ENCODE results near the gene CRLF2.

The CRLF2 gene

GRCh38 chrX:1212532-1212931 lies at the start of gene CRLF2:
TSS of gene CRLF2 (minus strand) at chrX:1212649. CDS start at chrX:1212634, 15 bp downstream.
- TF ChIP-seq TEAD4 (IDR thresholded peaks at IDR 0.05) (no peak), TAF1 (IDR thresholded peaks at IDR 0.05; ENCODE audit: low read depth) (no peak), RAD21 (IDR thresholded peaks at IDR 0.05; ENCODE audit: low read depth) (no peak), CEBPB (IDR thresholded peaks at IDR 0.05) (no peak), EP300 (IDR thresholded peaks at IDR 0.05; ENCODE audit: borderline replicate concordance) (no peak), MAX (IDR thresholded peaks at IDR 0.05) (no peak), REST (IDR thresholded peaks at IDR 0.05; ENCODE audit: low read depth) (no peak), CREB1 (IDR thresholded peaks at IDR 0.05; ENCODE audit: low read depth) (no peak), NFIC (IDR thresholded peaks at IDR 0.05) (no peak), ZBTB7A (IDR thresholded peaks at IDR 0.05; ENCODE audit: low read depth) (no peak), USF1 (IDR thresholded peaks at IDR 0.05) (no peak), FOXM1 (IDR thresholded peaks at IDR 0.05; ENCODE audit: borderline replicate concordance, low read depth) (no peak), TCF12 (IDR thresholded peaks at IDR 0.05; ENCODE audit: low read depth) (no peak)

GRCh38 chrX:1261285-1261684 lies 48.8 kb upstream of the CRLF2 start:
- no peak for TF ChIP-seq EP300 (IDR thresholded peaks at IDR 0.05; ENCODE audit: borderline replicate concordance)
- no peak for TF ChIP-seq REST (IDR thresholded peaks at IDR 0.05; ENCODE audit: low read depth)
- no peak for TF ChIP-seq EGR1 (IDR thresholded peaks at IDR 0.05)
- no peak for TF ChIP-seq CEBPB (IDR thresholded peaks at IDR 0.05)
- no peak for TF ChIP-seq USF1 (IDR thresholded peaks at IDR 0.05)
- TF ChIP-seq TEAD4 (IDR thresholded peaks at IDR 0.05) = no peak
- TF ChIP-seq RAD21 (IDR thresholded peaks at IDR 0.05; ENCODE audit: low read depth) = no peak
- no peak for TF ChIP-seq FOXM1 (IDR thresholded peaks at IDR 0.05; ENCODE audit: borderline replicate concordance, low read depth)
- no peak for TF ChIP-seq TCF12 (IDR thresholded peaks at IDR 0.05; ENCODE audit: low read depth)
- no peak for TF ChIP-seq NFIC (IDR thresholded peaks at IDR 0.05)
- no peak for TF ChIP-seq YY1 (IDR thresholded peaks at IDR 0.05; ENCODE audit: low read depth)
- no peak for TF ChIP-seq TAF1 (IDR thresholded peaks at IDR 0.05; ENCODE audit: low read depth)
- TF ChIP-seq CREB1 (IDR thresholded peaks at IDR 0.05; ENCODE audit: low read depth) = no peak
- TF ChIP-seq MAX (IDR thresholded peaks at IDR 0.05) = no peak

GRCh38 chrX:1252861-1253260 lies 40.4 kb upstream of the CRLF2 start:
- TF ChIP-seq EP300 (IDR thresholded peaks at IDR 0.05; ENCODE audit: borderline replicate concordance) = no peak
- TF ChIP-seq FOXM1 (IDR thresholded peaks at IDR 0.05; ENCODE audit: borderline replicate concordance, low read depth) = no peak

GRCh38 chrX:1249101-1249887 lies 36.8 kb upstream of the CRLF2 start:
- TF ChIP-seq CREB1 (IDR thresholded peaks at IDR 0.05; ENCODE audit: low read depth) = no peak
- TF ChIP-seq MAX (IDR thresholded peaks at IDR 0.05) = peak; percentile 63
- no peak for TF ChIP-seq ZBTB7A (IDR thresholded peaks at IDR 0.05; ENCODE audit: low read depth)
- no peak for TF ChIP-seq NFIC (IDR thresholded peaks at IDR 0.05)
- no peak for TF ChIP-seq CEBPB (IDR thresholded peaks at IDR 0.05)
- TF ChIP-seq REST (IDR thresholded peaks at IDR 0.05; ENCODE audit: low read depth) = no peak; the same call in 1 of the 2 replicates
- no peak for TF ChIP-seq EP300 (IDR thresholded peaks at IDR 0.05; ENCODE audit: borderline replicate concordance)
- TF ChIP-seq TAF1 (IDR thresholded peaks at IDR 0.05; ENCODE audit: low read depth) = no peak
- TF ChIP-seq TCF12 (IDR thresholded peaks at IDR 0.05; ENCODE audit: low read depth) = no peak
- TF ChIP-seq TEAD4 (IDR thresholded peaks at IDR 0.05) = no peak
- TF ChIP-seq USF1 (IDR thresholded peaks at IDR 0.05) = peak; percentile 61; the same call in 1 of the 2 replicates
- TF ChIP-seq FOXM1 (IDR thresholded peaks at IDR 0.05; ENCODE audit: borderline replicate concordance, low read depth) = no peak
- no peak for TF ChIP-seq RAD21 (IDR thresholded peaks at IDR 0.05; ENCODE audit: low read depth)
- no peak for TF ChIP-seq YY1 (IDR thresholded peaks at IDR 0.05; ENCODE audit: low read depth)
- no peak for TF ChIP-seq EGR1 (IDR thresholded peaks at IDR 0.05)
